Stimulated activated CD8-positive, alpha-beta memory T cell treated with anti-CD3 and anti-CD28 coated beads, Interleukin-12 subunit alpha, Interleukin-12 subunit beta, amount 100 ng/mL, for 24 hours (primary cell): Measurements from ENCODE around the gene TAF1C.

ENCODE experiments used
- DNase-seq: peaks from one replicate; pipeline ENCODE4 v3.0.0-alpha.2; 2020; ENCODE audit errors: extremely low read depth

The TAF1C gene

DNA sequence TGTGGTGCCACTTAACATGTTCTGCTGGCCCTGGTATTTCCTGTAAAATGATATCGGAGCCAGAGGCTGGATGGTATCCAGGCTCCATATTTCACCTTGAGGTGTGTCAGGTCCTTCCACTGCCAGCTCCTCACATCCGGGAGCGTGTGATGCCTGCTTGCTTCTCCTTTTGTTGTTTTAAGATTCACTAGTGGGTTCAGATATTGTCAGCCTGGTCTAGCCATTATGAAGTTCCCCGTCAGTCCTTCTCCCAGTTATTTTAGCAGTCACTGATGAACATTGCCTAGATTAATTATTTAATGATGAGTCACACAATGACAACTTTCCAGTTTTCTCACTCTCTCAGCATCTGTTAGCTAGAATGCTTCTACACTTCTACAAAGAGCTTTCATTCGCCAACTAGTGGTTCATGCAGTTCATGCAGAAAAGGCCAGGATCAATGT lies 30.5 kb downstream of the TAF1C start:
- no peak for DNase-seq

DNA sequence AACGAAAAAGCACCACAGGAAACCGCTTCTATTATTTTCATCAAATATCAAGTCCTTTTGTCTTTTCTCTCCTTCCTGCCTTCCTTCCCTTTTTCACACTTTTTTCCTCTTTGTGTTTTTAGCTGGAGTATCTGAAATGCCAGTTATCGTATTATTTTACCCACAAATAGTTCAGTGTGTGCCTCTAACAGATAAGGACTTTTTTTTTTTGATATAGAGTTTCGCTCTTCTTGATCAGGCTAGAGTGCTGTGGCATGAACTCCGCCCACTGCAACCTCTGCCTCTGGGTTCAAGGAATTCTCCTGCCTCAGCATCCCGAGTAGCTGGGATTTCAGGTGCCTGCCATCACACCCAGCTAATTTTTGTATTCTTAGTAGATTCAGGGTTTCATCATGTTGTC lies 31.1 kb downstream of the TAF1C start:
- no peak for DNase-seq

DNA sequence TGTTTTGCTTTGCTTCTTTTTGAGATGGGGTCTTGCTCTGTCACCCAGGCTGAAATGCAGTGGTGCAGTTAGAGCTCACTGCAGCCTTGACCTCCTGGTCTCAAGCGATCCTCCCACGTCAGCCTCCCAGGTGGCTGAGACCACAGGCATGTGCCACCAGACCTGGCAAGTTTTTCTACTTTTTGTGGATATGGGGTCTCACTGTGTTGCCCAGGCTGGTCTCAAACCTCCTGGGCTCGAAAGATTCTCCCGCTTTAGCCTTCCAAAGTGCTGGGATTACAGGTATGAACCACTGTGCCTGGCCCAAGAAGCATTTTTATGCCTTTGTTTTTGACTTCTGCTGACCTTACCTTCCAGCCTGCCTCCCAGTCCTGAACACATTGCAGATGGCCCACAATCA lies 31.6 kb downstream of the TAF1C start:
- no peak for DNase-seq

DNA sequence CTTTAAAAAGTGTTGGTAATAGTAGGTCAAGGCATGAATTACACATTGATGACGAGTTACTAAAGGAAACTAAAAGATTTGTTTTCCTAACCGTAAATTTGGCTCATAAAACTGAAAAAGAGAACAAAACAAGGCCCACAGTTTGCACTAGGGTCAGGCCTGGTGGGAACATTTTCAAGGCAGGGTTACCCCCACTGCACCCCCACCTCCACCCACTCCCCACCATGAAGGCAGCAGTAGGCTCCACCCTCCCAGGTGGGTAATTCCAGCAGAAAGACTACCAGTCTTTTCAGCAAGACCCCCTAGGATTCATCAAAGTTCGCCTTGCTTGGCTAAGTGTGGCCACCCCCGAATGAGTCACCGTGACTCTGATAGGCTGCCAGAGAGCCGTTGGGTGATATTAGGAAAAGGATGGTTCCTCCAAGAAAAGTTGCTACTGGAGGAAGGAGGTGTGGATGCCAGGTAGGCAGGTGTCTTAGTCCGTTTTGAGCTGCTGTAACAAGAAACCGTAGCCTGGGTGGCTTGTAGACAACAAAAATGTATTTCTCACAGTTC lies 33.1 kb downstream of the TAF1C start:
- no peak for DNase-seq

DNA sequence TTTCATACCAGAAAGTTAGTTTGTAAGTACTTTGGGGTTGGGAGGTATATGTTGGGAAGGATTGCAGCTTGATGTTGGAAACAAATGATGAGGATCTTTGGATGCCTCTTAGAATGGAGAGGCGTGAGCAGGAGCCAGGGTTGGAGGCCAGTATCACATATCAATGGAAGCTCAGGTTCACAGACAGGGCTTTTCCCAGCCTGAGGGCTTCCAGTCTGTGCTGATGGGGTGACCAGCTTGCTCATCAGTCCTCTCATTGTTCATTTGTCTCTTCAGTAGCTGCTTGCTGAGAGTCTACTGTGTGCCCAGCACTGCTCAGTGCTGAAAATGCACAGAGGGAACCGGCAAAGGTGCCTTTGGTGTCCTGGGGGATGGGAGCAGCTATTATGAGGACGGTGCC lies 35.9 kb downstream of the TAF1C start:
- DNase-seq: no peak

DNA sequence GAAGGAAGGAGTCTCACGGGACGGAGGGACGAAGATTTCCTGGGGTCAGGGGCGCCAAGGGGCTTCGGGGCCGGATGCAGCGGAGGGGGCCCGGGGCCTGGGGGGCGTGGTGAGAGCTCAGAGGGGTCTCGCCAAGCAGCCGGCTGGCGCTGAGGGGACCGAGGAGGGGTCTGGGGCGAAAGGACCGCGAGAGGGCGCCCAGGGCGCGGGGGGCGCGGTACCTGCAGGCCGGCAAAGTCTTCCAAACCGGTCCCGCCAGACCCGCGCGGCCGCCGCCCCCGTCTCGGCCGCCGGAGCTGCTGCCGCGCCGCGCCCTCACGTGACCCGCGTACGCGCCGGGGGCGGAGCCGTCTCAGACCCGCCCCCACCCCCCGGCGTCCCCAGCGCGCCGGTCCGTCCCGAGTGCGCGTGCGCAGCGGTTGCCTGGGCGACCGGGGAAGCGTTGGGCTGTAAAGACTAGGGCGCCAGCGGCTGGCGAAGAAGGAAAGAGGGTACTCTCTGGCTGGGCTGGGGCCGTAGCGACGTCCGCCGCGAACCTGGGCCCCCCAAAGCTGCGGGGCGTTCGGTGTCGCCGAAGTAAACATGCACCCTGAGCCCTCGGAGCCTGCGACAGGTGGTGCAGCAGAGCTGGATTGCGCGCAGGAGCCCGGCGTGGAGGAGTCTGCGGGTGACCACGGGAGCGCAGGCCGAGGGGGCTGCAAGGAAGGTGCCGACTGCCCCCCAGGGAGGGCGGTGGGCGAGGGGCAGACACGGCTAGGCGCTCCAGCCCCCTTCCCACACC lies 41.8 kb downstream of the TAF1C start, which contains the start of the genes DNAAF1 and HSDL1:
TSS of gene DNAAF1 (plus strand) at position 450 of the 781 bp plus-strand sequence. CDS start at position 583, 133 bp downstream.
TSS of gene HSDL1 (minus strand) at position 319 of the 781 bp plus-strand sequence. CDS start 13,856 bp downstream, outside the sequence.
- peak; percentile 83 for DNase-seq

DNA sequence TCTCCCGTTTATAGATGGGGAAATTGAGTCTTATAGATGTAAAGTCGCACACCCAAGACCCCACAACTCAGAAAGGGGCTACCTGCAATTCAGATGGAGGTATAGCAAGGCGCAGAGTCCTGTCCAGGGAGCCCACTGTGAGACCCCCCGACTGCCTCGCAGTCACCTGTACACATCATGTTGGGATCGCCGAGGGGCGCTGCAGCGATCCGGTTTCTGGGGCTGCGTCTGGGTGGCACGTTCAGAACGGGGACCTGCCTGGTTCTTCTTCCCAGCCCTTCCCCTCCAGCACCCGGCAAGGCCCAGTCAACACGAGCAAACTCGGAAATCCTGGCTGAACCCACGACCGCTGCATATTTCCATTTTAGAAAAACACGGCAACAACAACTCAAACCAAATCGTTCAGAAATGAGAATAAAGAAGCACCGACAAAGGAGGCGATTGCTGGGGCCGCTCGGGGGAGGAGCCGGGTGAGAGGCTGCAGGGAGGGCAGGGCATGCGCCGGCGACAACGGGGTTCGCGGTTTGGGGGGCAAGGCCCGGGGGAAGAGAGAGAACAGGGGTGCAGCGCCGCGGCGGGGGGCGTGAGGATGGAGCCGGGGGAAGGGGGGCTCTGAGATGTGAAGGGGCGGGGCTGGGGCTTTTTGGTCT lies 42.5 kb downstream of the TAF1C start:
- no peak for DNase-seq

DNA sequence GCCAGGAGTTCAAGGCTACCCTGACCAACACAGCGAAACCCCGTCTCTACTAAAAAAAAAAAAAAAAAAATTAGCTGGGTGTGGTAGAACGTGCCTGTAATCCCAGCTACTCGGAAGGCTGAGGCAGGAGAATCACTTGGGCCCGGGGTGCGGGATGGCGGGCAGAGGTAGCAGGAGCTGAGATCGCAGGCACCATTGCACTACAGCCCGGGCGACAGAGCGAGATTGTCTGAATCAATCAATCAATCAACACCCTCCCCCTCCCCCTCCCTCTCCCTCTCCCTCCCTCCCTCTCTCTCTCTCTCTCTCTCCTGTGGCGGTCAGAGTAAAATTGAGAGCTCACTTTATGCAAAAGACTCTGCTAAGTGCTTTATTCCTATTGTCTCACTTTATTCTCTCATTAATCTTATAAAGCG lies 43.1 kb downstream of the TAF1C start:
- no peak for DNase-seq

DNA sequence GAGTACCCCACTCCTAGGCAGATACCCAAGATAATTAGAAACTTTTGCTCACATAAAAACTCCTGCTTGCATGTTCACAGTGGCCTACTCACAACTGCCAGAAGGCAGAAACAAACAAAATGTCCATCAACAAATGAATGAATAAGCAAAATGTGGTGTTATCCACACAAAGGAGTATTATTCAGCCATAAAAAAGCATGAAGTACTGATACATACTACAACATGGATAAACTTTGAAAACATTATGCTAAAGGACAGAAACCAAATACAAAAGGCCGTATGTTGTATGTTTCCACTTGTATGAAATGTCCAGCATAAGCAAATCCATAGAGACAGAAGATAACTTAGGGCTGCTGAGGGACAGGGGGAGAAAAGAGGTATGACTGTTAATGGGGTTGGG lies 43.8 kb downstream of the TAF1C start:
- no peak for DNase-seq

DNA sequence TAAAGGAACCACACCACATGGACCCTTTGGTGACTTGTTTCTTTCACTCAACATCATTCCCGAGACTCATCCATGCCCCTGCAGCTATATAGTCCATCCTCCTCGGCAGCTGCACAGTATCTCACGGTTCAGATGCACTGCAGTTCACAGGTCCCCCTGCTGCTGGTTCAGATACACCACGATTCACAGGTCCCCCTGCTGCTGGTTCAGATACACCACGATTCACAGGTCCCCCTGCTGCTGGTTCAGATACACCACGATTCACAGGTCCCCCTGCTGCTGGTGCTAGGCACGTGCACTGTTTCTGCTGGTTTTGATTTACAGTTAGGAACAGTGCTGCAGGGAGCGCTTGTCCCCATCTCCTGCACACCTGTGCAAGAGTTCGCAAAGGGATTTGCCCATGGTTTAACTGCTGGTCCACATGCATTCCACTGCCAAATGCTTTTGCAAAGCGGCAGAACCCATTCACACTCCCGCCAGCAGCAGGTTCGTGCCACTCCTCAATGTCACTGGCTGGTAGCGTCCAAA lies 45.6 kb downstream of the TAF1C start:
- no peak for DNase-seq

DNA sequence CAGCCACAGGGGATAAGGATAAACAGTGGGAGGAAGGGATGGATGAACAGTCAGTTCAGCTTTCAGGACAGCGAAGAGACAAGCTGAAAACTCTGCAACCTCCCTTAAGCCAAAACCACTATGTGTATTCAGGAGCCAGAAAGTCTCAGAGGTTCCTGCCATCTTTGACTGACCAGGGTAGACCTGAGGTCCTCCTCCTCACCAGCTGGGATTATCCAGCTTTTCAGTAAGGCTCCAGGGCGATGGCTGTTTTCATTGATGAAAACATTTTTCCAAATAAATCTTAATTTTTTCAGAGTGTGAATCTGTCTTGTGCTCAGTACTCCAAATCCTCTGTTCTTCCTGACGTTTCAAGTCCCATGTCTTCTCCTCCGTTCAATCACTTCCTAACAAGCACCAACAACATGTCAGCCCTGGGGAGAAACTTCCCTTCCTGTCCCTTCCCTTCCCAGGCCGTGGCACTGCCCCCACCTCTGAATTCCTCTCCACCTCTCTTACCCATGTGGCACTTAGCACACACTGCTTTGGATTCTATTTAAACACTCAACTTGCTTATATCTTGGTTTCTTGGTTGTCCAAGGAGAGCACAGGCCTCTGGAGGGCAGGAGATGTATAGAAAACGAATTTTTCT lies 47.1 kb downstream of the TAF1C start:
- no peak for DNase-seq

DNA sequence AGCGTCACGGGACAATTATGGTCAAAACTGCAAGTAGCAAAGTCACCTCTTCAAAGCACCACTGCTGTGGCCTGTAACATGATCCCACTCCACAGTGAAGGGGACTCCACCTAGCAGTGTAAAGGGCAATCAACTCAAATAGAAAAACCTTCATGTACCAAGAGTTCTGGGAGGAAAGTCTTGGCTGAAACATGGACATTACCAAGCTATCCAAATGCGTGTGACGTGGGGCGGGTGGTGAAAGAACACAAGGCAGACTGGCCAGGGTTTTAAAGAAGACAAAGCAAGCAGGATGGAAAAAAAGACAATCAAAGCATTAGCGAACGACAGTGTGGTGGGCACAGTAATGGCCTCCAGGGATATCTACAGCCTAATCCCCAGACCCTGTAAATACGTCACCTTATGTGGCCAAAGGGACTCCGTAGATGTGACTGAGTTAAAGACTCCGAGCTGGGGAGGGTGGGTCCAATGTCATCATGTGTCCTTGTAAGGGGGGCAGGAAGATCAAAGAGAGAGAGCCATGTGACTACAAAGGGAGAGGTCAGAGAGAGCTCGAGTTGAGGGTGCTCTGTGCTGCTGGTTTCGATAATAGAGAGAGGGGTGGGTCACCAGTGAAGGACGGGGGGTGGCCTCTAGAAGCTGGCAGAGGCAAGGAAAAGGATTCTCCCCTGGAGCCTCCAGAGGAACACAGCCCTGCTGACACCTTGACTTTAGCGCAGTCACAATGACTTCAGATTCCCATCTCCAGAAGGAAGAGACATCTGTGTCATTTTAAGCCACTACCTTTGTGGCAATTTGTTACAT lies 47.8 kb downstream of the TAF1C start:
- no peak for DNase-seq

DNA sequence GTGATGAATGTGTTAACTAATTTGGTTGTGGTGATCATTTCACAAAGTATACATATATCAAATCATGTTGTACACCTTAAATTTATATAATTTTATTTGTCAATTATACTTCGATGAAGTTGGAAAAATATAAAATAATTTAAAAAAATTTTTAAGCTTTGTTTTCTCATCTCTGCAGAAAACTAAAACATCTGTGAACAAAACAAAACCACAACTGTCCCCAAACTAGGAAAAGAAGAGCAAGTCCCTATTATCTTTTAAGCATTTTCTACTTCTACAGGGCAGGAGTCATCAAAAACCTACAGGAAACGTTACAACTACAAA lies 48.4 kb downstream of the TAF1C start:
- DNase-seq: no peak

DNA sequence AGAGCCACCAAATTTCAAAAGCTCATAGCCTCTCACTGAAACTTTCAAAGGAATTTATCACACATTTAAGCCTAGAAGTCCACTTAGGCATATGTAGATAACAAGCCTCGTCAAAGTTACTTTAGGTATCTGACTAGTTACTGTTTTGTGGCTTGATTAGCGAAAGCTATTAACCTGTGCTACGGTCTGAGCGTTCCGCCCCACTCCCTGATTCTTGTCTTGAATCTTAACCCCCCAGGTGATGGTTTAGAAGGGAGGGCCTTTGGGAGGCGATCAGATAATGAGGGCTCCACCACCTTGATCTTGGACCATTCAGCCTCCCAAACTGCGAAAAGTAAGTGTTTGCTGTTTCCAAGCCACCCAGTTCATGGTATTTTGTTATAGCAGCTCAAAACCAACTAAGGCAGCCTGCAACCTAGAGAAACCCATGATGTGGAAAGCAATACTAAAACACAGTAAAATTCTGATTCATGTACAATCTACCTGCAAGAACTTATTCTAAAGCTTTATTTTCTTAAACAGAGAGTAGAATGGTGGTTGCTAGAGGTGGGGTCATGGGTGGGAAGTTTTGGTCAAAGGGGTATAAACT lies 49.0 kb downstream of the TAF1C start:
- DNase-seq: no peak

DNA sequence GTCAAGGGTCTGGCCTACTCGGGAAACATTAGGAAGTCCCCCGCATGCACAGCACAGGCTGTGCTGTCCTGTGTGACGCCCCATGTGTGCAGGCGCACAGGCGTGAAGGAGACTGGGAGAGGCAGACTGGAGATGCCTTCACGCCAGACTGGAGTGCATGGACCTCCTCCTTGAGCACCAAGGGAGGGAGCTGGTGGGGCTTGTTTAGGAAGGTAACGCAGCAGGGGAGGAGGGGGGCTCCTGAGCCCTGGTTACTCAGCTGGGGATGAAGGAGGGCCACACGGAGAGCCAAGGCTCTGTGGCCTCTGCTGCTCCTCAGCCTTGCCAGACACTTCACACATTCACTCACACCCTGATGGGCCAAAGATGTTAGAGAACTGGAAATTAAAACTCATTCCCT lies 49.6 kb downstream of the TAF1C start:
- no peak for DNase-seq

DNA sequence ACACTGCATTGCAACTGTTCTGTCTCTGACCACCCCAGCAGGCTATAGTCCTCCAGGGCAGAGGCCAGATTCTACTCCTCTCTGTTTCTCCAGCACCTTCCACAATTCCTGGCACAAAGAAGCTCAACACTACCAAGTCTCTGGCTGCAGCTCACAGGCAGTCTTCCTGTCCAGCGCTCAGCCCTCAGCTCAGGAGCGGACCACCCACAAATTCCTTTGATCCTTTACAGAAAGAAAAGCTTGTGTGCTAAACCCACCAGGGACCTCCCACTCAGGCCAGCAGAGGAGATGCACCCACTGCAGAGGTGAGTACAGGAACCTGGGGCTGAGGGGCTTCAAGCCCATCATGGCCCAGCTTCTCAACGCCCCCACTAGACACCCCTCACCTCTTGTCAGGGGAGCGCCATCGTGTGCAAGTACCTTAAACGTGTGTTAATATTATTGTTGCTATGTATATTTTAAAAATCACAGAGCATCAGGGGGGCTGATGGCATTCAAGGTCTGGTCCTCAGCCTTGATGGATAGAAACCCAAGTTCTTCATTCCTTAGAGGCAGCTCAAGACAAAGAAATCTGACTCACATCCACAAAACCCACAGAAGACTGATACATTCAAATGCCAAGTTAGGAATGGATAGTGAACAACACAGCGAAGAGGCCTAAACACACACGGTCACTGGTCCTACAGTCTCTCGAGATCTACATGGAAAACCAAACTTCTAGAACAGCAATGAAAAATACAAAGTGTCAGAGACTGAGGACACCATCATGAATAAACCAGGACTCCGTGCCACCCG lies 50.3 kb downstream of the TAF1C start:
- DNase-seq: no peak

DNA sequence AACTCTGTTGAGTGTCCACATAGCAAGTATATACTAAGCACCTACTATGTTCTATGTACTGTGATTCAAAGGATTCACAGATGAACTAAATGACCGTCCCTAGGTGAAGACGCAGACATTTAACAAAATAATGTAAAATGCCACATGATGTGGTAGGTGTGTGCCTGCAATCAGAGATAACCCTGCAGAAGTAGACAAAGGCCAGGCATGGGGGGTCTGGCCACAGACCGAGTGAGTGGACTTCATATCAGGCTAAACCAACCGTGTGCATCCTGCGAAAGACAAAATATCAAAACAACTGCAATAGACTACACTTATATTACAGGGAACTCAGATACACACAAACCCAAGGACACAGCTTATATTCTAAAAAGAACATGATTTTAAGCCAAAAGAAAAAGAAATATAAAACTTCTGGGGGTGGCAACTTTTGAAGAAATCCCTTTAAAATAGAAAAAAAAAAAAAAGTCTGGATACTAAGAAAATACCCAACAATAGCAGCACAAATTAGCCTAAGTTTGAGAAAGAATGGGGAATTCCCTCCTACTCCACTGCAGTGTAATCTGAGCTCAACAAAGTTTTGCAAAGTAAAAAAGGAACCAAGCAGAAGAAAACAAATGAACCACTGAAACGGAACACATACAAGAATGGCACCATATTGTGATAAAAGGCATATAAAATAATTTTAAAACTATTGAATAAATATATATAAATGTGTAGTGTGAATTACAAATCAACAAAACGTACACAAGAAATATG lies 54.2 kb downstream of the TAF1C start:
- no peak for DNase-seq

DNA sequence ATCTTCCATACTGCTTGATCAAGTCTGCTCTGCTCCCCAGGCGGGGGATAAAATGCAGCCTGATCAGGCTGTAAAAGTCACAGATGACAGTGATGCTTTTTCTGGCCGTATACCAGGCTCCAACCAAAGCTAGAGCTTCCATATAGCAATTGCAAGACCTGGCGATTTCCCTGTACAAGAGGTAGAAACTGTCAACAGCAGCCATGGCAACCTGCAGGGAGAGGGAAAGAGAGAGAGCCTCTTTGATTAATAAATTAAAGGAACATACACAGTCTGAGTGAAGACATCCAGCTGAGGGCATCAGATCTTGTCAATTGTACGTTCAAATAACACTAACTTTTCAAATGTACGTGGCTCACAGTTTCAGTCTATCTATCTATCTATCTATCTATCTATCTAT lies 55.7 kb downstream of the TAF1C start:
- no peak for DNase-seq
